WI38 (cell line): ENCODE data around the gene DAPK1.

Source experiments
- H3K4me3 ChIP-seq: 2 replicates; pipeline ENCODE4 v1.5.1; 2011; ENCODE audit warnings: low read depth, mild to moderate bottlenecking, control low read depth, low read length
- TF ChIP-seq, protein P1 (sequence below): IDR thresholded peaks from 2 replicates; pipeline ENCODE4 v1.5.1; 2012; ENCODE audit warnings: low read depth, mild to moderate bottlenecking, control low read depth, low read length

DAPK1 gene

DNA sequence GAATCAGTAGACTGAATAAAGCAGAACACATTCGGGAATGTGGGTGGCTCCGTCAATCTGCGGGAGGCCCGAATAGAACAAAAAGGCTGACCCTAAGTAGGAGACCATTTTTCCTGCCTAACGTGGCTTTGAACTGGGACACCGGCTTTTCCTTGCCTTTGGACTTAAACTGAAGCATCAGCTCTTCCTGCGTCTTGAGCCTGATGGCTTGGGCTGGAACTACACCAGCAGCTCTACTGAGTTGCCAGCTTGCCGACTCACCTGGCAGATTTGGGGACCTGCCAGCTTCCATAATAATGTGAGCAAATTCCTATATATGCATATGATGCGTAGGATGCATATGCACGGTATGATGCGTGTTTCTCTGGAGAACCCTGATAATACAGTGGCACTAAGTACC, 111.3 kb downstream of the DAPK1 start:
- no peak overlapping the region for H3K4me3 ChIP-seq
- TF ChIP-seq, protein P1, sequence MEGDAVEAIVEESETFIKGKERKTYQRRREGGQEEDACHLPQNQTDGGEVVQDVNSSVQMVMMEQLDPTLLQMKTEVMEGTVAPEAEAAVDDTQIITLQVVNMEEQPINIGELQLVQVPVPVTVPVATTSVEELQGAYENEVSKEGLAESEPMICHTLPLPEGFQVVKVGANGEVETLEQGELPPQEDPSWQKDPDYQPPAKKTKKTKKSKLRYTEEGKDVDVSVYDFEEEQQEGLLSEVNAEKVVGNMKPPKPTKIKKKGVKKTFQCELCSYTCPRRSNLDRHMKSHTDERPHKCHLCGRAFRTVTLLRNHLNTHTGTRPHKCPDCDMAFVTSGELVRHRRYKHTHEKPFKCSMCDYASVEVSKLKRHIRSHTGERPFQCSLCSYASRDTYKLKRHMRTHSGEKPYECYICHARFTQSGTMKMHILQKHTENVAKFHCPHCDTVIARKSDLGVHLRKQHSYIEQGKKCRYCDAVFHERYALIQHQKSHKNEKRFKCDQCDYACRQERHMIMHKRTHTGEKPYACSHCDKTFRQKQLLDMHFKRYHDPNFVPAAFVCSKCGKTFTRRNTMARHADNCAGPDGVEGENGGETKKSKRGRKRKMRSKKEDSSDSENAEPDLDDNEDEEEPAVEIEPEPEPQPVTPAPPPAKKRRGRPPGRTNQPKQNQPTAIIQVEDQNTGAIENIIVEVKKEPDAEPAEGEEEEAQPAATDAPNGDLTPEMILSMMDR = no peak

DNA sequence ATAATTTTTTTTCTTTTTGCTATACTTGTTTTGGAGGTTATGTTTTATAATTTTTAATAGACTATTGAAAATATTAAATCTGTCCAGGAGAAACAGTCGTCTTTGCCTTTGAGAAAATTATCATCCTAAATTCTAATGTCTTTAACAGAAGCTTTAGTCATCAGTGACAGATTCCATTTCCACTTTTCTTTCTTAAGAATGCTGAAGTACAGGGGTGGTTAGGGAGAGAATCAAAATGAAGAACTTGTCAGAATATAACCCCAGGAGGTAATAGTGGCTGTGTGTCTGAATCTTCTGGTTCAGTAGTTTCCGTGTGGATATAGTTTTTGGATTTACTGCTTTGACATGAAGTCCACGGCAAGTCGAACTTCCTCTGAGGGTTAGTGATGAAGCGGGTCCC, 111.8 kb downstream of the DAPK1 start:
- no peak overlapping the region for H3K4me3 ChIP-seq
- TF ChIP-seq, protein P1 = no peak

DNA sequence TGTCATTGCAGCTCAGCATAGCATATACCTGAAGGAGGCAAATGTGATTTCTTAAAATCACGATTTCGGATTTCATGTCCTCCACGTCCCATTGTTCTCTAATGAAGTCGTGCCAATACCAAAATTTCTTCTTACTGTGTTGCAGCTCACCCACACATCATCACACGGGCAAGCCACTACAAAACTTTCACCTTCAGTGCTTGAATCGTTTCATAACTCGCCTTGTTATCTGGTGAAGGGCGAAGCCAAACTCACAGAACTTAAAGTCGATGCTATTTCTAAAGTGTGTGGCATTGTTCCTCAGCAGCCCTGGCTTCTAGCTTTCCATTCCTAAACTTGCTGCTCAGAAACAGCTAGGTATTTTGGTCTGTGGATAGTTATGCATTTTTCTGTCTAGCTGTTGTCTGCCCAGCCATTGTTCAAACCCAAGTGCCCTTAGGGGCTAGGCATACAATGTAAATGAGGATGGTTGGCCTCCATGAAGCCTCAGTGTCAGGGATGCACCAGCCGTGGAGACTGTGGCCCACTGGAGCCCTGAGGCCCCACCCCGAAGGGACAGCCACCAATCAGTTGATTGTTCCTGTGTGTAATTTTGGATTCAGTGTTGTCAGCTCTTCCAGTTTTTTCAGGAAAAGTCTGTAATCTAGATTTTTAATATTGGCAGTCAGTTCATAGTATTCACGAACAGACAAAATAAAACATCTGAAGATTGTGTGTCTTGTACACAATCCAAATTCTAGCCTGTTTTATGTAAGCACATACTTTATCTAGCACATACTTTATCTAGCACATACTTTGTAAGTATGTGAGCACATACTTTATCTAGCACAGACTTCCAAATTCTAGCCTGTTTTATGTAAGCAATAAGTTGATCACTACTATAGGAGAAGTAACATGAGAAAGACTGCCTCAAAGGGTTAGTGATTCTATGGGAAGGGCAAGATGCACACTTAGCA, 112.8 kb downstream of the DAPK1 start:
- no peak overlapping the region for H3K4me3 ChIP-seq
- TF ChIP-seq, protein P1 = no peak

DNA sequence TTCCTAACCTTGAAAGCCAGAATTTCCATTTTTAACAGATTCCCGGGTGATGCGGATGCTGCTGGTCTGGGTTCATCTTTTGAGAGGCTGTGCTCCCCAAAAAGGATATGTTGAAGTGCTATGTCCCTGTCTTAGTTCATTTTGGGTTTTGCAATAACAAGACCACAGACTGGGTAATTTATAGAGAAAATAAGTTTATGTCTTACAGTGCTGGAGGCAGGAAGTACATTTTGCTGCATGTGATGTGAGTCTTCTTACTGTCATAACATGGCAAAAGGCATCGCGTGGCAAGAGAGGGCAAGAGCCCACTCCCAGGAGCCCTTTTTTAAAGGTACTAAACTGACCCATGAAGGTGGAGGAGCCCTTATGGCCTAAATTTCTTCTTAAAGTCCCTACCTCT, 114.1 kb downstream of the DAPK1 start:
- TF ChIP-seq, protein P1 = no peak
- no peak overlapping the region for H3K4me3 ChIP-seq

DNA sequence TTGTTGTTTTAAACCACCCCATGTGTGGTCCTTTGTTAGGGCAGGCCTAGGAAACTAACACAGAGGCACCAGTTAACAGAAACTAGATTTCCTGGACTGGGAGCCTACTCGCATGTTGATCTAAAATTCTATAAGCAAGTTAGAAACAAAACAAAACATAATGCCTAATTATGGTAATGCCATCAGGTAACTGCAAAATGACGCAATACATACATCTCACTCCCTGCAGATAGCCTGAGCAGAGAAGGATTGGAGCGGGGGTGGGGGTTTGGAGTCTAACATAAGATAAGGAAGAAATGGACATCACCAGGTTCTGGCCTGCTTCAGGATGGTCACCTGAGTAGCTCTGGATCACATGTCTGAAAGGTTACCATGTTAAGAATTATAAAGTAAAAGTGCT, 114.9 kb downstream of the DAPK1 start:
- no peak overlapping the region for H3K4me3 ChIP-seq
- TF ChIP-seq, protein P1 = no peak

DNA sequence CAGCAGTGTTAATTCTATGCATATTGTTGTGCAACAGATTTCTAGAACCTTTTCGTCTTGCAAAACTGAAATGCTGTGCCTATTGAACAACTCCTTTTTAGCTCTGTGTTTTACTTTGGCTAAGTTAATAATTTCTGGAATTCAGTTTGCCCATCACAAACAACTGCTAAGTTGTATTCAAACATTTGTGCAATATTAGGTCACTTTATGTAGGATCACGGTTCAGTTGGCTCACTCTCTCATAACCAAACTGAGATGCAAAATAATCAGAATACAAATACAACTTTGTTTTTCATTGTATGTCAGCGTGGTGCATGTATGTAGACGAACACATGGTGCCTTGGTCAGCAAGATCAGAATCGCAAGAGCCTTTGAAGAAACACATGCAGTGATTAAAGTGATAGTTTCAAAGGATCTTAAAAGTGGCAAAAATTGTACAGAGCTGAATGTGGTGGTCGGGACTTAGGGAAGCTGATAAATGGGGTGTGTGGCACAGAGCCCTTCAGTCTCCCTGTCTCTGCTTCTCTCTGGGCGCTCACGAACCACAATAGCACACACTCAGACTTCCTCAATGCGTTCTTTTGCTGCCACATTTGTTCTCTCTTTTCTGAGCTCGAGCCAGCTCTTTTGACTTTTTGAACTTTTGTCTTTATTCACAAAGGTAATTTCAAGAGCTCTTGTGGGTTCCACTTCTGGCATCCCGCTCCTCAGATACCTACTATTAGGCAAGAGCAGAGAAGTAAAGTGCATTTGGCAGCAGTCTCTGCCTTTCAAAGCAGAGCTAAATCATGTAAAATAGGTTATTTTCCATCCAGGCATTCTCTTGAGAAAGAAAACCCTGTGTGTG, 115.8 kb downstream of the DAPK1 start:
- H3K4me3 ChIP-seq = no peak overlapping the region
- TF ChIP-seq, protein P1 = no peak
